Activated CD8-positive, alpha-beta memory T cell treated with anti-CD3 and anti-CD28 coated beads, Interleukin-2, amount 50 U/mL, for 1 hour (primary cell): ENCODE results near the gene POTEG.
"Not testable (repeated sequence)": the region's sequence is repeated elsewhere in the genome, so short reads cannot be mapped to it uniquely, and the experiment has no call there.

ENCODE experiments used
- DNase-seq: peaks from one replicate; pipeline ENCODE4 v3.0.0-alpha.2; 2020; ENCODE audit errors: extremely low read depth

The POTEG gene

GRCh38 chr14:19374451-19374903 lies 59.7 kb downstream of the POTEG start:
- DNase-seq: not testable (repeated sequence)

- not testable (repeated sequence) for DNase-seq
Observed at GRCh38 chr14:19372813-19373500, 61.2 kb downstream of the POTEG start.

- DNase-seq: not testable (repeated sequence)
Observed at GRCh38 chr14:19371767-19372166, 62.4 kb downstream of the POTEG start.

- DNase-seq: not testable (repeated sequence)
Observed at GRCh38 chr14:19362803-19363202, 71.3 kb downstream of the POTEG start.

GRCh38 chr14:19362323-19362722 lies 71.8 kb downstream of the POTEG start:
- DNase-seq: not testable (repeated sequence)

GRCh38 chr14:19361636-19362253 lies 72.4 kb downstream of the POTEG start:
- DNase-seq: not testable (repeated sequence)

- not testable (repeated sequence) for DNase-seq
Observed at GRCh38 chr14:19360937-19361635, 73.1 kb downstream of the POTEG start.
